OCI-LY7 (cell line): ENCODE data around the gene UFD1.

ENCODE experiments used
- CTCF ChIP-seq: fragments of 200-600 bp; sonication (generic); conservative IDR thresholded peaks from 2 replicates; pipeline ENCODE4 v1.5.1; 2014; ENCODE audit warnings: mild to moderate bottlenecking, antibody characterized with exemption, low read length, moderate library complexity, mixed read lengths
- EZH2phosphoT487 ChIP-seq: fragments of 200-600 bp; sonication (generic); IDR thresholded peaks from 2 replicates; pipeline ENCODE4 v1.6.1; 2018; ENCODE audit warnings: low read depth, borderline replicate concordance, mild to moderate bottlenecking, mixed run types, antibody characterized with exemption, low read length, moderate library complexity, mixed read lengths

- TF ChIP-seq CTCF = no peak
- TF ChIP-seq EZH2phosphoT487 = no peak
Observed at GRCh38 chr22:19434829-19435580, 44.0 kb downstream of the UFD1 start.
